SK-N-SH (cell line): Measurements from ENCODE around the gene PHOSPHO2. TPM values are rescaled to one million over a fixed set of nuclear protein-coding genes. Genes with fewer than 3 reads are reported as not detected.

ENCODE experiments used
- CTCF ChIA-PET: fragments of 300-600, 350-600 bp; formaldehyde crosslinking; extraction: SDS; loops from one replicate; lab custom pipeline; 2021; lab: Yijun Ruan, JAX
- POLR2A ChIA-PET: fragments of 350-600 bp; sonication (Branson Sonifier 250); formaldehyde crosslinking; extraction: SDS; loops from one replicate; lab custom pipeline; 2020; ENCODE audit warnings: antibody characterized with exemption, inconsistent platforms; lab: Yijun Ruan, JAX
- DNase-seq: peaks from one replicate; pipeline ENCODE4 v3.0.0; 2012
- H2AFZ ChIP-seq: fragments of 200-600 bp; sonication (generic); 2 replicates; pipeline ENCODE4 v1.8.1; 2016; ENCODE audit warnings: antibody characterized with exemption, mild to moderate bottlenecking, low read depth
- H3F3A ChIP-seq: fragments of 200-600 bp; sonication (generic); replicated peaks from 2 replicates; pipeline ENCODE3; 2016; ENCODE audit warnings: antibody characterized with exemption, mild to moderate bottlenecking; ENCODE audit not compliant: insufficient read depth
- H3K27ac ChIP-seq, 2 experiments: fragments of 200-500 bp in 1 of 2; fragments of 200-600 bp in 1 of 2; sonication (Bioruptor generic) in 1 of 2; sonication (generic), shearing (Covaris generic) in 1 of 2; 2 replicates each; pipeline versions ENCODE4 v1.5.1 to v1.6.1; 2014 to 2016; ENCODE audit warnings: low read depth in 2 of 2, inconsistent platforms in 1 of 2, low read length in 1 of 2, mild to moderate bottlenecking in 1 of 2, mixed read lengths in 1 of 2
- H3K27me3 ChIP-seq: fragments of 200-600 bp; sonication (generic), shearing (Covaris generic); 2 replicates; pipeline ENCODE4 v1.6.1; 2016; ENCODE audit warnings: mixed run types; ENCODE audit not compliant: insufficient read depth
- H3K36me3 ChIP-seq, 2 experiments: fragments of 200-500 bp in 1 of 2; fragments of 200-600 bp in 1 of 2; sonication (Bioruptor generic) in 1 of 2; sonication (generic) in 1 of 2; replicated peaks in 1 of 2; 2 replicates each; pipeline versions ENCODE3 to v1.5.1; 2014 to 2016; ENCODE audit warnings: low read length in 1 of 2, mild to moderate bottlenecking in 1 of 2; ENCODE audit not compliant: insufficient read depth in 2 of 2, control insufficient read depth in 1 of 2
- H3K4me1 ChIP-seq, 2 experiments: fragments of 200-500 bp in 1 of 2; fragments of 200-600 bp in 1 of 2; sonication (Bioruptor generic) in 1 of 2; sonication (generic), shearing (Covaris generic) in 1 of 2; 2 replicates each; pipeline versions ENCODE4 v1.5.1 to v1.6.1; 2014 to 2016; ENCODE audit warnings: low read depth in 1 of 2, low read length in 1 of 2, mixed run types in 1 of 2; ENCODE audit not compliant: insufficient read depth in 2 of 2, control insufficient read depth in 1 of 2
- H3K4me2 ChIP-seq: fragments of 200-600 bp; sonication (generic), shearing (Covaris generic); 2 replicates; pipeline ENCODE4 v1.6.1; 2017; ENCODE audit warnings: mixed run types
- H3K4me3 ChIP-seq, 2 experiments: fragments of 200-500 bp in 1 of 2; fragments of 200-600 bp in 1 of 2; sonication (Bioruptor generic) in 1 of 2; sonication (generic), shearing (Covaris generic) in 1 of 2; 2 replicates each; pipeline versions ENCODE4 v1.5.1 to v1.8.1; 2014 to 2016; ENCODE audit warnings: low read depth in 2 of 2, inconsistent platforms in 1 of 2, low read length in 1 of 2, mild to moderate bottlenecking in 1 of 2, mixed read lengths in 1 of 2, moderate library complexity in 1 of 2
- H3K79me2 ChIP-seq: fragments of 200-600 bp; sonication (generic); 2 replicates; pipeline ENCODE4 v1.8.1; 2017; ENCODE audit warnings: mild to moderate bottlenecking; ENCODE audit not compliant: insufficient read depth
- H3K9ac ChIP-seq: fragments of 200-600 bp; sonication (generic); 2 replicates; pipeline ENCODE4 v1.6.1; 2017; ENCODE audit warnings: mixed run types
- H3K9me2 ChIP-seq: fragments of 200-600 bp; sonication (generic); 2 replicates; pipeline ENCODE4 v1.6.1; 2017; ENCODE audit warnings: mixed run types
- H3K9me3 ChIP-seq: fragments of 200-600 bp; sonication (generic); 2 replicates; pipeline ENCODE4 v1.6.1; 2017; ENCODE audit warnings: mixed run types, mild to moderate bottlenecking, moderate library complexity
- H4K20me1 ChIP-seq: fragments of 200-600 bp; sonication (generic); 2 replicates; pipeline ENCODE4 v1.6.1; 2017; ENCODE audit warnings: mild to moderate bottlenecking, mixed run types; ENCODE audit not compliant: insufficient read depth
- EZH2phosphoT487 ChIP-seq: fragments of 200-600 bp; sonication (generic); IDR thresholded peaks from 2 replicates; pipeline ENCODE4 v1.6.1; 2017; ENCODE audit warnings: low read depth, mixed run types, mild to moderate bottlenecking, antibody characterized with exemption, moderate library complexity, borderline replicate concordance
- FOXJ3 ChIP-seq: sonication (generic); formaldehyde crosslinking; IDR thresholded peaks from 2 replicates; pipeline ENCODE4 v1.5.1; 2020; ENCODE audit warnings: mild to moderate bottlenecking, missing genetic modification reagents
- GABPA ChIP-seq: IDR thresholded peaks from 2 replicates; pipeline ENCODE4 v1.4.0; 2012; ENCODE audit warnings: low read depth, mild to moderate bottlenecking
- JUND ChIP-seq: IDR thresholded peaks from 2 replicates; pipeline ENCODE4 v1.4.0; 2012
- MEF2A ChIP-seq: IDR thresholded peaks from 2 replicates; pipeline ENCODE4 v1.4.0; 2012; ENCODE audit warnings: low read depth, borderline replicate concordance
- RAD21 ChIP-seq: IDR thresholded peaks from 2 replicates; pipeline ENCODE4 v1.6.1; 2012; ENCODE audit warnings: mild to moderate bottlenecking, low read length
- RCOR1 ChIP-seq: fragments of 150-350 bp; IDR thresholded peaks from 2 replicates; pipeline ENCODE4 v1.6.1; 2017; ENCODE audit warnings: antibody characterized with exemption, low read length
- RFX5 ChIP-seq: IDR thresholded peaks from 2 replicates; pipeline ENCODE4 v1.6.1; 2012; ENCODE audit warnings: mild to moderate bottlenecking, improper control_type of control experiment, low read length
- TAF1 ChIP-seq: IDR thresholded peaks from 2 replicates; pipeline ENCODE4 v1.6.1; 2012; ENCODE audit warnings: low read depth, mild to moderate bottlenecking, low read length, moderate library complexity, borderline replicate concordance
- TCF12 ChIP-seq: IDR thresholded peaks from 2 replicates; pipeline ENCODE4 v1.4.0; 2012
- TEAD4 ChIP-seq: IDR thresholded peaks from 2 replicates; pipeline ENCODE4 v1.4.0; 2012; ENCODE audit warnings: mild to moderate bottlenecking, borderline replicate concordance; ENCODE audit not compliant: insufficient read depth
- YY1 ChIP-seq: IDR thresholded peaks from 2 replicates; pipeline ENCODE4 v1.4.0; 2012; ENCODE audit warnings: low read depth, mild to moderate bottlenecking
- ZBTB33 ChIP-seq: IDR thresholded peaks from 2 replicates; pipeline ENCODE4 v1.4.0; 2012; ENCODE audit warnings: low read depth, borderline replicate concordance
- WGBS: methylation state at CpG from one replicate; pipeline ENCODE4 v1.1.6; 2017; ENCODE audit warnings: low lambda C conversion rate; 5-methylcytosine and 5-hydroxymethylcytosine counted together
- polyA plus RNA-seq, 3 experiments: library from polyadenylated mRNA; depleted of rRNA; stranded (reverse); fragments of >200 nt; gene quantifications; 2 replicates each; pipeline ENCODE4 v1.2.3, GENCODE V29; 2012
- TF ChIP-seq, protein P1 (sequence below): fragments of 150-350 bp; IDR thresholded peaks from 2 replicates; pipeline ENCODE4 v1.6.1; 2016; ENCODE audit warnings: mild to moderate bottlenecking, low read depth, low read length
- TF ChIP-seq, protein P2 (sequence below): IDR thresholded peaks from 2 replicates; pipeline ENCODE4 v1.4.0; 2012; ENCODE audit warnings: low read depth
- TF ChIP-seq, protein P3 (sequence below): fragments of 150-350 bp; IDR thresholded peaks from 2 replicates; pipeline ENCODE4 v1.6.1; 2017; ENCODE audit warnings: antibody characterized with exemption, low read length, low read depth, borderline replicate concordance

The PHOSPHO2 gene
- polyA plus RNA-seq, 1 of the 3 experiments (the other 2 are of a cell fraction) = 1.1 TPM

DNA sequence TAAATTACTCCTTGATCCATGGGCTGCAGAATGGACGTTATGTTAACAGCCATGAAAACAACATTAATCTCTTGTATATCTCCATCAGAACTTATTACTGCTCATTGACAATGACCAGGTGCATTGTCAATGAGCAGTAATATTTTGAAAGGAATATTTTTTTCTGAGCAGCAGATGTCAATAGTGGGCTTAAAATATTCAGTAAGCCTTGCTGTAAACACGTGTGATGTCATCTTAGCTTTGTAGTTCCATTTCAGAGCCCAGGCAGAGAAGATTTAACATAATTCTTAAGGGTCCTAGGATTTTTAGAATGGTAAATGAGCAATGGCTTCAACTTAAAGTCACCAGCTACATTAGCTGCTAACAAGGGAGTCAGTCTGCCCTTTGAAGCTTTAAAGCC lies 26.7 kb upstream of the PHOSPHO2 start:
- POLR2A ChIA-PET = no interaction called here
- H2AFZ ChIP-seq = no peak overlapping the region
- CTCF ChIA-PET = interaction anchor here (0.8 kb wide), 1 partner anchor 11 kb away, joined by 3 read pairs; no protein-coding TSS in a partner anchor

DNA sequence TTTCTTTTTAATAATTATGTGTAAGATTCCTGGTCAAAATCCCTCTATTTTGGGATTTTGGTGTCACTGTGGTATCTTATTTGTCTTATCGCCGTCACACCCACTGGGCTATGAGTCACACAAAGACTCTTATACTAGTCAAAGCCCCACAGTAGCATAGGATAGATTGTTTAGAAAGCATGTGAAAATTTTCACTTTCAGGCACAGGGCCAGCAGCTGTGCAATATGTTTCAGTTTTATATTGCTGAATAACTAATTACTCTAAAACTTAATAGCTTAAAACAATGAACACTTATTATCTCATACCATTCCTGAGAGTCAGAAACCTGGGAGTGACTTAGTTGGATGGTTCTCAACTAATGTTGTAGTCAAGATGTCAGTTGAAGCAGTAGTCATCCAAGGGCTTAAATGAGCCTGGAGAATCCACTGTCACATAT lies 24.0 kb upstream of the PHOSPHO2 start:
- CTCF ChIA-PET = interaction anchor here (0.6 kb wide), 1 partner anchor 311 kb away, joined by 3 read pairs; no protein-coding TSS in a partner anchor
- Histone ChIP-seq H3K9ac (no peak overlapping the region), H3K27me3 (no peaks in the 10 kb centered on the region), H3K9me2 (no peaks in the 10 kb centered on the region), H3K9me3 (no peaks in the 10 kb centered on the region), H4K20me1 (no peaks in the 10 kb centered on the region), H3F3A (no peaks in the 10 kb centered on the region), H3K36me3 (no peaks in the 10 kb centered on the region)
- POLR2A ChIA-PET = no interaction called here
- TF ChIP-seq, protein P1, sequence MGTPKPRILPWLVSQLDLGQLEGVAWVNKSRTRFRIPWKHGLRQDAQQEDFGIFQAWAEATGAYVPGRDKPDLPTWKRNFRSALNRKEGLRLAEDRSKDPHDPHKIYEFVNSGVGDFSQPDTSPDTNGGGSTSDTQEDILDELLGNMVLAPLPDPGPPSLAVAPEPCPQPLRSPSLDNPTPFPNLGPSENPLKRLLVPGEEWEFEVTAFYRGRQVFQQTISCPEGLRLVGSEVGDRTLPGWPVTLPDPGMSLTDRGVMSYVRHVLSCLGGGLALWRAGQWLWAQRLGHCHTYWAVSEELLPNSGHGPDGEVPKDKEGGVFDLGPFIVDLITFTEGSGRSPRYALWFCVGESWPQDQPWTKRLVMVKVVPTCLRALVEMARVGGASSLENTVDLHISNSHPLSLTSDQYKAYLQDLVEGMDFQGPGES = no peak
- no peak for TF ChIP-seq GABPA
- TF ChIP-seq TCF12 = no peak
- TF ChIP-seq, protein P2, sequence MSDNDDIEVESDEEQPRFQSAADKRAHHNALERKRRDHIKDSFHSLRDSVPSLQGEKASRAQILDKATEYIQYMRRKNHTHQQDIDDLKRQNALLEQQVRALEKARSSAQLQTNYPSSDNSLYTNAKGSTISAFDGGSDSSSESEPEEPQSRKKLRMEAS = no peak
- TF ChIP-seq, all 33 proteins: peak for 0
- Histone ChIP-seq H3K4me2 (no peak overlapping the region), H2AFZ (no peak overlapping the region), H3K4me1 (no peaks in the 10 kb centered on the region), H3K27ac (no peak overlapping the region), H3K4me3 (no peak overlapping the region), H3K79me2 (no peaks in the 10 kb centered on the region)
- WGBS = 92% methylated on average over 2 of the region's 2 CpGs
- no peak for DNase-seq

More for the DNA sequence above, 26.7 kb upstream of the PHOSPHO2 start:
- Histone ChIP-seq H3K4me1 (no peaks in the 10 kb centered on the region), H3K27me3 (no peaks in the 10 kb centered on the region), H3K9ac (no peak overlapping the region), H3K9me2 (no peaks in the 10 kb centered on the region), H4K20me1 (no peaks in the 10 kb centered on the region), H3K9me3 (no peaks in the 10 kb centered on the region), H3K79me2 (no peaks in the 10 kb centered on the region), H3K36me3 (no peaks in the 10 kb centered on the region), H3K4me2 (no peak overlapping the region), H3F3A (peaks cover 5% of the 10 kb centered on the region), H3K4me3 (no peak overlapping the region), H3K27ac (no peak overlapping the region)
- 2% methylated on average over 2 of the region's 2 CpGs for WGBS
- no peak for TF ChIP-seq GABPA
- TF ChIP-seq FOXJ3 = no peak
- no peak for TF ChIP-seq TEAD4
- TF ChIP-seq YY1 = no peak
- TF ChIP-seq TAF1 = no peak
- DNase-seq = no peak

GRCh38 chr2:169670937-169671336 lies 23.3 kb upstream of the PHOSPHO2 start:
- Histone ChIP-seq H4K20me1 (no peaks in the 10 kb centered on the region), H2AFZ (no peak overlapping the region), H3K9ac (no peak overlapping the region), H3K27me3 (no peaks in the 10 kb centered on the region), H3K9me3 (no peaks in the 10 kb centered on the region), H3K4me3 (no peak overlapping the region), H3K79me2 (no peaks in the 10 kb centered on the region), H3K4me1 (no peaks in the 10 kb centered on the region), H3K9me2 (no peaks in the 10 kb centered on the region), H3F3A (no peaks in the 10 kb centered on the region), H3K36me3 (no peaks in the 10 kb centered on the region), H3K4me2 (no peak overlapping the region), H3K27ac (no peak overlapping the region)
- CTCF ChIA-PET = no interaction called here
- no peak for DNase-seq
- WGBS = 86% methylated on average over 4 of the region's 4 CpGs
- POLR2A ChIA-PET = no interaction called here
- no peak for TF ChIP-seq MEF2A
- no peak for TF ChIP-seq RCOR1
- no peak for TF ChIP-seq FOXJ3
- no peak for TF ChIP-seq RAD21
- TF ChIP-seq ZBTB33 = no peak
- TF ChIP-seq JUND = no peak
- TF ChIP-seq RFX5 = no peak
- TF ChIP-seq, protein P2 = no peak
- no peak for TF ChIP-seq TCF12
- TF ChIP-seq, protein P1 = no peak
- no peak for TF ChIP-seq EZH2phosphoT487
- TF ChIP-seq YY1 = no peak
- TF ChIP-seq, protein P3, sequence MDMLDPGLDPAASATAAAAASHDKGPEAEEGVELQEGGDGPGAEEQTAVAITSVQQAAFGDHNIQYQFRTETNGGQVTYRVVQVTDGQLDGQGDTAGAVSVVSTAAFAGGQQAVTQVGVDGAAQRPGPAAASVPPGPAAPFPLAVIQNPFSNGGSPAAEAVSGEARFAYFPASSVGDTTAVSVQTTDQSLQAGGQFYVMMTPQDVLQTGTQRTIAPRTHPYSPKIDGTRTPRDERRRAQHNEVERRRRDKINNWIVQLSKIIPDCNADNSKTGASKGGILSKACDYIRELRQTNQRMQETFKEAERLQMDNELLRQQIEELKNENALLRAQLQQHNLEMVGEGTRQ = no peak
